ENCODE measurements around the gene POLE2. TPM values are rescaled to one million over a fixed set of nuclear protein-coding genes. Genes with fewer than 3 reads are reported as not detected.
"Not testable (repeated sequence)": the region's sequence is repeated elsewhere in the genome, so short reads cannot be mapped to it uniquely, and the experiment has no call there.

Gene POLE2
- total RNA-seq, 1 donor from 2014 or later: 1.8 TPM

DNA sequence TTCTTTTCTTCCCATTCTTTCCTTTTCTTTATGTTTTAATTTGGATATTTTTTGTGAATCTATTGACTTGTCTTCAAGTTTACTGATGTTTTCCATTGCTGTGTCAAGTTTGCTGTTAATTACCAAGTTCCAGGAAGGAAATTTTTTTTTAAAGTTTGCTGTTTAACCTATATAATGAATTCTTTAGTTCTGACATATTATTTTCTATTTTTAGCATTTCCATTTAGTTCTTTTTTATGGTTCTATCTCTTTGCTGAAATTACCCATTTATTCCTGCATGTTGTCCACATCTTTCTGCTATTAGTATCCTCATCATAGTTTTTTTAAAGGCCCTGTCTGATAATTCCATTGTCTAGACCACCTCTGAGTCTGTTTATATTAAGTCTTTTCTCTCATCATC, 32.7 kb upstream of the POLE2 start:
- DNase-seq (ENCODE audit: low read depth) (no peak), FAIRE-seq (no peak)
- Histone ChIP-seq H3K27me3 (ENCODE audit: control insufficient read depth, insufficient read depth, low read length) (no peaks in the 10 kb centered on the region), H3K4me3 (ENCODE audit: low read depth, low read length) (no peak overlapping the region), H3K36me3 (ENCODE audit: control insufficient read depth, insufficient read depth, low read length) (no peaks in the 10 kb centered on the region)
- TF ChIP-seq, protein P1, sequence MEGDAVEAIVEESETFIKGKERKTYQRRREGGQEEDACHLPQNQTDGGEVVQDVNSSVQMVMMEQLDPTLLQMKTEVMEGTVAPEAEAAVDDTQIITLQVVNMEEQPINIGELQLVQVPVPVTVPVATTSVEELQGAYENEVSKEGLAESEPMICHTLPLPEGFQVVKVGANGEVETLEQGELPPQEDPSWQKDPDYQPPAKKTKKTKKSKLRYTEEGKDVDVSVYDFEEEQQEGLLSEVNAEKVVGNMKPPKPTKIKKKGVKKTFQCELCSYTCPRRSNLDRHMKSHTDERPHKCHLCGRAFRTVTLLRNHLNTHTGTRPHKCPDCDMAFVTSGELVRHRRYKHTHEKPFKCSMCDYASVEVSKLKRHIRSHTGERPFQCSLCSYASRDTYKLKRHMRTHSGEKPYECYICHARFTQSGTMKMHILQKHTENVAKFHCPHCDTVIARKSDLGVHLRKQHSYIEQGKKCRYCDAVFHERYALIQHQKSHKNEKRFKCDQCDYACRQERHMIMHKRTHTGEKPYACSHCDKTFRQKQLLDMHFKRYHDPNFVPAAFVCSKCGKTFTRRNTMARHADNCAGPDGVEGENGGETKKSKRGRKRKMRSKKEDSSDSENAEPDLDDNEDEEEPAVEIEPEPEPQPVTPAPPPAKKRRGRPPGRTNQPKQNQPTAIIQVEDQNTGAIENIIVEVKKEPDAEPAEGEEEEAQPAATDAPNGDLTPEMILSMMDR (IDR thresholded peaks at IDR 0.05; ENCODE audit: insufficient read depth, low read length, severe bottlenecking): no peak

DNA sequence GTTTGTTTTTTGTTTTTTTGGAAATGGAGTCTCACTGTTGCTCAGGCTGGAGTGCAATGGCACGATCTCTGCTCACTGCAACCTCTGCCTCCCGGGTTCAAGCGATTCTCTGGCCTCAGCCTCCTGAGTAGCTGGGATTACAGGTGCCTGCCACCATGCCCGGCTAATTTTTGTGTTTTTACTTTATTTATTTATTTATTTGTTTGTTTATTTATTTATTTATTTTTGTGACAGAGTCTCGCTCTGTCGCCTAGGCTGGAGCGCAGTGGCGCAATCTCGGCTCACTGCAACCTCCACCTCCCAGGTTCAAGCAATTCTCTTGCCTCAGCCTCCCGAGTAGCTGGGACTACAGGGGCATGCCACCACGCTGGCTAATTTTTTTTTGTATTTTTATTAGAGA, 23.0 kb upstream of the POLE2 start:
- not testable (repeated sequence) for FAIRE-seq; H3K27me3 ChIP-seq (ENCODE audit: control insufficient read depth, insufficient read depth, low read length); H3K36me3 ChIP-seq (ENCODE audit: control insufficient read depth, insufficient read depth, low read length); H3K4me3 ChIP-seq (ENCODE audit: low read depth, low read length); DNase-seq (ENCODE audit: low read depth)

DNA sequence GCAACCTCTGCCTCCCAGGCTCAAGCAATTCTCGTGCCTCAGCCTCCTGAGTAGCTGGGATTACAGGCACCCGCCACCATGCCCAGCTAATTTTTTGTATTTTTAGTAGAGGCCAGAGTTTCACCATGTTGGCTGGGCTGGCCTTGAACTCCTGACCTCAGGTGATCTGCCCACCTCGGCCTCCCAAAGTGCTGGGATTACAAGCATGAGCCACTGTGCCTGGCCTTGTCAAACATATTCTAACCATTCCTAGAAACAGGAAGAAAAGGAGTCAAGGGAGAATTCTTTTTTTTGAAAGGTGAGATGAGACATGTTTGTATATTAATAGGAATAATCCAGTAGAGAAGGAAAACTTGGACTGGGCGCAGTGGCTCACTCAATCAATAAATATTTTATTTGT, 16.5 kb upstream of the POLE2 start:
- not testable (repeated sequence) for H3K4me3 ChIP-seq (ENCODE audit: low read depth, low read length); FAIRE-seq; DNase-seq (ENCODE audit: low read depth); H3K36me3 ChIP-seq (ENCODE audit: control insufficient read depth, insufficient read depth, low read length); H3K27me3 ChIP-seq (ENCODE audit: control insufficient read depth, insufficient read depth, low read length)

DNA sequence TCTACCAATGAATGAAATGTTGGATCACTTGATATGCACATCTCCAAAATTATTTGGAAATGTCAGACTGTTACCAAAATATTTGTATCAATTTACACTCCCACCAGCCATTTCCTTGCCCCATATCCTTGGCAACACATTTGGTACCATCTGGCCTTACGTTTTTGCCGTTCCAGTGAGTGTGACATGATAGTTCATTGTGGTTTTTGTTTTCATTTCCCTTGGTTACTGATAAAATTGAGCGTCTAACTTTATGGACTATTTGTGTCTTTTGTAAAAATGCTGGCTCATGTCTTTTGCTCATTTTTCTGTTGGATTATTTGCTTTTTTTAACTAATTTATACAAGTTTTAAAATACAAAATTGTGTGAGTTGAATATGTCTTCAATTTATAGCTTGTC, 16.0 kb upstream of the POLE2 start:
- TF ChIP-seq, protein P1 (IDR thresholded peaks at IDR 0.05; ENCODE audit: insufficient read depth, low read length, severe bottlenecking): no peak

DNA sequence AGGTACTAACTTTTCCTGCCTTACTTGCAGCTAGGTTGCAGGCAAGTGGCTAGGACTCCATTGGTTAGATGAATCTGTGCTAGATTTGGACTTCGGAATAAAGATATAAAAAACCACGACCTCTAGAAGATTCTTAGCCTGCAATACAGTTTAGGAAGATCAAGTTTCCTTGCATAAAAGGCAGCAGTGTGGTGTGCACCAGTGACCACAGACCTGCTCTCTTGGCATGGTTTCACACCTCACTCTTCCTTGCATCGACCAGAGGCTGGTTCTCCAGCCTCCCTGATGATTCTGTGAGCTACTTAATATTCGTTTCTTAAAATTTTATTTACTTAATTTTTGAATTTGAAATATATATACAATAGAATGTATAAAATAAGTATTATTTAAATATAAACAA, 14.7 kb upstream of the POLE2 start:
- H3K36me3 ChIP-seq (ENCODE audit: control insufficient read depth, insufficient read depth, low read length): peaks cover 1% of the 10 kb centered on the region
- FAIRE-seq (no peak), DNase-seq (ENCODE audit: low read depth) (no peak)
- no peak overlapping the region for H3K4me3 ChIP-seq (ENCODE audit: low read depth, low read length)
- H3K27me3 ChIP-seq (ENCODE audit: control insufficient read depth, insufficient read depth, low read length): no peaks in the 10 kb centered on the region
- TF ChIP-seq, protein P1 (IDR thresholded peaks at IDR 0.05; ENCODE audit: insufficient read depth, low read length, severe bottlenecking): no peak

More for the DNA sequence above, 16.0 kb upstream of the POLE2 start:
- Histone ChIP-seq H3K27me3 (ENCODE audit: control insufficient read depth, insufficient read depth, low read length) (no peaks in the 10 kb centered on the region), H3K36me3 (ENCODE audit: control insufficient read depth, insufficient read depth, low read length) (peaks cover 1% of the 10 kb centered on the region), H3K4me3 (ENCODE audit: low read depth, low read length) (no peak overlapping the region)
- FAIRE-seq (no peak), DNase-seq (ENCODE audit: low read depth) (no peak)

DNA sequence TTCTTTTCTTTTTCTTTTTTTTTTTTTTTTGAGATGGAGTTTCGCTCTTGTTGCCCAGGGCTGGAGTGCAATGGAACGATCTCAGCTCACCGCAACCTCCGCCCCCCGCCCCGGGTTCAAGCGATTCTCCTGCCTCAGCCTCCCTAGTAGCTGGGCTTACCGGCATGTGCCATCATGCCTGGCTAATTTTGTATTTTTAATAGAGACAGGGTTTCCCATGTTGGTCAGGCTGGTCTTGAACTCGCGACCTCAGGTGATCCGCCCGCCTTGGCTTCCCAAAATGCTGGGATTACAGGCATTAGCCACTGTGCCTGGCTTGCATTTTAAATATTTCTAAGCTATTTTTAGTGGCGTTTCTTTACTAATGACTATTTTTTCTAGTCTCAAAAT, 5.7 kb upstream of the POLE2 start:
- not testable (repeated sequence) for FAIRE-seq

DNA sequence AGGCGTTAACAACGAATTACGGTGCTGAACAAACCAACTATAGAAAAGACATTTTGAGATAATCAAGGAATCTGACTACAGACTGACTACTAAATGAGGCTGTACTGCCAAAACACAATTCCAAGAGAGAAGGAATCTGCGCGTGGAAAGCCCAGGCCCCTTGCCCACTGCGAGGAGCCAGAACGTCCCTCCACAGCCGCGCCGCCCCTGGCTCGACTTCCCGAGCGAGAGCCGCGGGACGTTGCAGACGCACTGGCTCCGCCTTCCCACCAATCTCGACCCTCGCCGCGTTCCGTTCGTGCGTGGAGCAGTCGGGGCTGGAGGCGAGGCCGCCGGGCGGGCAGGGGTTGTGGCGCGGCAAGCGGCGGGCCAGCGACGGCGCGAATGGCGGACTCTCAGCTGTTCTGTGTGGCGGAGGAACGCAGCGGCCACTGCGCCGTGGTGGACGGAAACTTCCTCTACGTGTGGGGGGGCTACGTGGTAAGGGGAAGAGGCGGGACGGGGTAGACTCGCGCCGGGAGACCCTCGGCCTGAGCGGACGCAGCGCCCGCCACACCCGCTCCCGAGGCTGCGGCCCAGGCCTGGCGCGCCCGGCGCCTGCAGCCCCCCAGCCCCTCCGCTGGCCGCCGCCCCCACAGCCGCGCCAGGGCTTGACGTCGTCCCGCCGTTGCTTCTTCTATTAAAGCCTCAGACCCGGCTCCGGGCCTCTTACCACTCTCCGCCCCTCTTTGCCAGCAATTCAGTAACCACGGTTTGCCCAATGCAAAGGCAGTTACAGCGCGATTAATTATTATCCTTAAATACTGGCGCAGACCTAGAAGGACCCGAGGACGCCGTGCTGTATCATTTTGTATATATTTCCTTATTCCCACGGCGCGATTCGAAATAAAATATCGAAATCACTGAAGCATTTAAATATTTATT, 5.1 kb upstream of the POLE2 start, which contains the start of gene KLHDC1:
KLHDC1 (plus strand) TSS at position 310 of the 924 bp plus-strand sequence; CDS start at position 385, 75 bp downstream.
- FAIRE-seq: no peak

More for the DNA sequence above, 5.7 kb upstream of the POLE2 start:
- H3K36me3 ChIP-seq (ENCODE audit: control insufficient read depth, insufficient read depth, low read length); DNase-seq (ENCODE audit: low read depth); H3K27me3 ChIP-seq (ENCODE audit: control insufficient read depth, insufficient read depth, low read length): not testable (repeated sequence)
- H3K4me3 ChIP-seq (ENCODE audit: low read depth, low read length): peak overlapping the region; percentile 89

More for the DNA sequence above, 5.1 kb upstream of the POLE2 start, which contains the start of gene KLHDC1:
- TF ChIP-seq, protein P1 (IDR thresholded peaks at IDR 0.05; ENCODE audit: insufficient read depth, low read length, severe bottlenecking): no peak
- Histone ChIP-seq H3K27me3 (ENCODE audit: control insufficient read depth, insufficient read depth, low read length) (no peaks in the 10 kb centered on the region), H3K36me3 (ENCODE audit: control insufficient read depth, insufficient read depth, low read length) (no peaks in the 10 kb centered on the region), H3K4me3 (ENCODE audit: low read depth, low read length) (peak within 1 kb of the TSS; percentile 89)
- peak; percentile 47 for DNase-seq (ENCODE audit: low read depth)

Data from bronchial epithelial cell (primary cell).